Peyer's patch (tissue), 4 donors: ENCODE data around the gene TBX21.
"Not testable (repeated sequence)": the region's sequence is repeated elsewhere in the genome, so short reads cannot be mapped to it uniquely, and the experiment has no call there.

ENCODE experiments used
- CTCF ChIP-seq, 6 experiments: fragments of 450-650 bp in 4 of 6; fragments of 200-600 bp in 2 of 6; sonication (generic) in 1 of 6; IDR thresholded peaks; one replicate each; pipeline ENCODE4 v1.5.1; 2017 to 2019; ENCODE audit warnings: antibody characterized with exemption in 6 of 6, mild to moderate bottlenecking in 3 of 6, moderate library complexity in 1 of 6
- POLR2A ChIP-seq, 2 donors: fragments of 450-650 bp; IDR thresholded peaks; one replicate each; pipeline ENCODE4 v1.5.1; 2017; ENCODE audit warnings: antibody characterized with exemption in 2 of 2, mild to moderate bottlenecking in 2 of 2, moderate library complexity in 2 of 2

- not testable (repeated sequence) for TF ChIP-seq CTCF, POLR2A (IDR thresholded peaks at IDR 0.05)
Measured at GRCh38 chr17:47773649-47774048, 40.6 kb downstream of the TBX21 start.
